GM18511 (cell line): ENCODE results near the gene C1GALT1.
"Not testable (repeated sequence)": the region's sequence is repeated elsewhere in the genome, so short reads cannot be mapped to it uniquely, and the experiment has no call there.

Experiments used
- ATAC-seq: cut with Tn5 transposase; IDR thresholded peaks from one replicate; pipeline ENCODE4 v1.9.1; 2021; ENCODE audit warnings: mild to moderate bottlenecking, moderate library complexity; ENCODE audit not compliant: unreplicated experiment

The C1GALT1 gene

DNA sequence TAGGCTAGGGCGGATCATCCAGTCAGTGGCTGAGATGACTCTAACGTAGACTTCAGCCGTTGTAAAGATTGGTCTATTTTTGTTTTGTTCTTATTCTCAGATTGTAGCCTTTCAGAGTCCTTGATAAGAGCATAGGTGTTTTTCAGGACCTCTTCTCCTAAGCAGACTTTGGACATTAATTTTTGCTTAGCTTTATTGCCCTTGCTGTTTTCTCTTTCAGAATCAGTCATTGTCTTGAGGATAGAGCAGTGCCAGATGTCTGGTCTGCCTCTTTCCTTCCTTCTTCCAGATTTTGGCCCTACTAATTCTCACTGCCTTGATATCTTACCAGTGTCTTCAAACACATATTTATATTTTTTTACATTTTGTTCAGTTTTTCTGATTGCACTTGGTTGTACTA, 49.5 kb downstream of the C1GALT1 start:
- ATAC-seq, result no peak

- no peak for ATAC-seq
Measured at GRCh38 chr7:7235347-7235746, 53.0 kb downstream of the C1GALT1 start.

GRCh38 chr7:7236041-7236440, 53.7 kb downstream of the C1GALT1 start:
- no peak for ATAC-seq

- ATAC-seq, result no peak
Measured at GRCh38 chr7:7237201-7237977, 55.0 kb downstream of the C1GALT1 start.

GRCh38 chr7:7237978-7238267, 55.6 kb downstream of the C1GALT1 start:
- ATAC-seq, result no peak

GRCh38 chr7:7239346-7239745, 57.0 kb downstream of the C1GALT1 start:
- ATAC-seq, result no peak

DNA sequence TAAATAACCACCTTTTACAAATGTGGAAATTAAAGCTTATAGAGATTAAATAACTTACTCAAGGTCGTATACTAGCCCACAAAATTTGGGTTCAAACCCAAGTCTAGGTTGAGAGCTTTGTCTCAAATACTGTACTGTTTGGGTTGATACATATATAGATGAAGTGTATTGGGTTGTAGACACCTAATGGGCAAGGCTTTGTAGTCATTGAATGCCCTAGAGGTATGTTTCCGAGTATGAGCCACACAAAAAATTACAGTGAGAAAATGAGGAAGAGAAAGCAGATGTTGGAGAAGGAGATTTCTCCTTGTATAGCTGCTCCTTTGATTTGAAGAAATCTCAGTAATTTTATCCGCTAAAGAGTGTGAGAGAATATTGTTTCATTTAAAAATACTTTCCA, 60.6 kb downstream of the C1GALT1 start:
- no peak for ATAC-seq

- not testable (repeated sequence) for ATAC-seq
Measured at GRCh38 chr7:7245233-7245632, 62.9 kb downstream of the C1GALT1 start.

DNA sequence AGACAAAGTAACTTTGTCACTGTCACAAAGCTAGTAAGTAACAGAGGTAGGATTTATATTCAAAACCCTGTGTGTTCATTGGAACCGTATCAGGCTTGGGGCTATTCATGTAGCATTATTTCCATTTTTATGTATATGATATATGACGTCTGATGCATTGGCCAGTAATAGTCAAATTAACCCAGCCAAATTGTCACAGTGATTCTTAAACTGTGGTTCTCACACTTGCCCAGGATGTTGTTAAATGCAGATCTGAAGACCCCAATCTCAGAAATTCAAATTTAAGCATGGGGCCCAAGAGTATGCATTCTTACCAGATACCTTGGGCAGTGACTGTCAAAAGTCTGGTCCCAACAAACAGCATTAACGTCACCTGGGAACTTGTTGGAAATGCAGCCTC, 63.9 kb downstream of the C1GALT1 start:
- no peak for ATAC-seq

- no peak for ATAC-seq
Measured at GRCh38 chr7:7247658-7248057, 65.3 kb downstream of the C1GALT1 start.

GRCh38 chr7:7249814-7250213, 67.5 kb downstream of the C1GALT1 start:
- no peak for ATAC-seq

GRCh38 chr7:7251742-7252141, 69.4 kb downstream of the C1GALT1 start:
- ATAC-seq, result peak; percentile 95

- ATAC-seq, result no peak
Measured at GRCh38 chr7:7254319-7254718, 72.0 kb downstream of the C1GALT1 start.

DNA sequence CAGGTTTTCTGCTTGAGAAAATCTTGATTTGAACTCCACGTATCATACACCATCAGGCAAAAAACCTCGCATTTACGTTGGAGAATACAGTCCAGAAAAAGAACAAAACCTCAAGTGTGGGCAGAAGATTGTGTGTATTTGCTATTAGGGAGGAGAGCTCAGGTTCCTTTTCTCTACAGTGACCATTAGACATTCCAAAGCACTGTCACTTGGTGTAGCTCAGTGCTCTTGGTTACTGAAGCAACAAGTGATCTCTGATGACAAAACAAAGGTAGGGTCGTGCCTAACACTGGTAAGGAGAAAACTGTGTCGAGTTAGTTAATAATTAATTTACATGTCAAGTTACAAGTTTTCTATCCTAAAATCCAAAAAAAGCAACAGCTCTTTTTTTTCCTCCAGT, 72.6 kb downstream of the C1GALT1 start:
- no peak for ATAC-seq

DNA sequence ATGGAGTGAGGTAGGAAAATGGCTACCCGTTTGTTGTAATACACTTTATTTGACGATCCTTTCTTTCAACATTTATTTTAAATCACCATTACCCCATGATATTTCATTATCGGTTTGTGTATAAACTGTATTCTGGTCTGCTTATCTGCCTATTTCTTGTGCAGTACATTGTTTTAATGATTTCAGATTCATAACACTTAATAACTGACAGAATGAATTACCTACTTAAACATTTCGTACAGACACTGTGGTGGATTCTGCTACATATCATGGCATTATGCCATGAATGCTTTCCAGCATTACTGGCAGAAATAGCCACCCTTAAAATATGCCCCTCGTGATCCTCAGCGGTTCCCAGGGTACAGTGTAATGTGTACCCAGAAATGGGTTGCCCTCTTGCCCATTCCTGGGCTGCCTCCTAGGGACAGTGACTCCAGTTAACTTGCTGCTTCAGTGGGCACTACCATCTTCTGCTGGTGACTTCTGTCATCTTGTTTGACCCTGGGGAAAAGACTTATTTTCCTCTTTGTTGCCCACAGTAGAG, 74.5 kb downstream of the C1GALT1 start:
- no peak for ATAC-seq

- peak; percentile 91 for ATAC-seq
Measured at GRCh38 chr7:7257899-7258692, 75.8 kb downstream of the C1GALT1 start.

DNA sequence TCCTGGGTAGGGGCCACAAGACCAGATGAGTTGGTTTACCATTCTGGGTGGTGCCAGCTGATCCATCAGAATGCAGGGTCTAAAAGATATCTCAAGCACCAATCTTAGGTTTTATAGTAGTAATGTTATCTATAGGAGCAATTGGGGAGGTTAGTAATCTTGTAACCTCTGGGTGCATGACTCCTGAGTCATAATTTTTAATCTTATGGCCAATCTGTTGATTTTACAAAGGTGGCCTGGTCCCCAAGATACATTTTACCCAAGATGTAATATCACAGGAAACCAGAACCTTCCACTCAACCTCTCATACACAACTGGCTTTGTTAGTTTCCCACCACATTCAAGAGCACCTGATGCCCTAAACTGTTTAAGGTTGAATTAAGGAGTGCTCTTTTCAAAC, 79.5 kb downstream of the C1GALT1 start:
- no peak for ATAC-seq

GRCh38 chr7:7263297-7264230, 81.2 kb downstream of the C1GALT1 start:
- no peak for ATAC-seq

- ATAC-seq, result no peak
Measured at GRCh38 chr7:7264306-7265040, 82.1 kb downstream of the C1GALT1 start.
